GM21423 (cell line): ENCODE results near the gene SLC44A1.
A peak's percentile ranks its signal among the peaks of the same experiment; 100 is the strongest.

Experiments
- ATAC-seq: cut with Tn5 transposase; IDR thresholded peaks from one replicate; pipeline ENCODE4 v1.9.1; 2021; ENCODE audit warnings: mild to moderate bottlenecking, moderate library complexity; ENCODE audit not compliant: unreplicated experiment

SLC44A1 gene

GRCh38 chr9:105331160-105331559, 86.7 kb downstream of the SLC44A1 start:
- peak; percentile 34 for ATAC-seq

GRCh38 chr9:105331755-105332154, 87.3 kb downstream of the SLC44A1 start:
- ATAC-seq = no peak

DNA sequence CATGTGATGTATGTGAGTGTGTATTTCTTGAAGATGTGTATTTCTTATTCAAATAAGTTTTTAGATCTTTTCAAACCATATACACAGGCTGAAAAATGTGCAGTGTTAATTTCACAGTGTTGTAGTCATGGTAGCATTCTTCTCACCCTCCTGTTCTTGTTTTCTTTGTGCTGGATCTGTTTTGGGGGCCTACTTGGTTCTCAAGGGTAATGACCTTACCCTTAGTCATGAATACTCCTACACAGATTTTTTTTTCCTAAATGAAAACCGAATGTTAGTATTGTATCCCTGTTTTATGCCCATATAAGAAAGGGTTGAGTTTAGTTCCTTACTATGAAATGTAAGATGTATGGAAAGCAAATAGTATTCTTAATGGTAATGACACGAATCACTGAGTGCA, 88.0 kb downstream of the SLC44A1 start:
- no peak for ATAC-seq

DNA sequence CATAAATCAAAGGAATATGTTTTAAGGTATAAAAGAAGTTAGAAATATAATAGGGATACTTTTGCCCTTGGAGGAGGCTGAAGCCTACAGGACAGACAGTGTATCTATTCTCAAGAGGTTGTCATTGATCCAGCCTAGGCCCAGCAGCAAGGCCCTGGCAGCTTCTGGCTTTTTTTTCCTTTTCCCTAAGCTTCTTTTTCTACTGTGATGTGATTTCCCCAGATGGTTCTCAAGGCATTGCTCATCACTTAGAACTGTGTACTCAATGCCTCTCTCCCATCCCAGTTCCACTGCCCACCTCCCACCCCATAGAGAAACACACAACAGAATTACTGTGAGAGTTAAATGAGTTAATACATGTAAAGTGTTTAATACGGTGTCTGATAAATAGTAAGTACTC, 88.6 kb downstream of the SLC44A1 start:
- ATAC-seq = no peak

DNA sequence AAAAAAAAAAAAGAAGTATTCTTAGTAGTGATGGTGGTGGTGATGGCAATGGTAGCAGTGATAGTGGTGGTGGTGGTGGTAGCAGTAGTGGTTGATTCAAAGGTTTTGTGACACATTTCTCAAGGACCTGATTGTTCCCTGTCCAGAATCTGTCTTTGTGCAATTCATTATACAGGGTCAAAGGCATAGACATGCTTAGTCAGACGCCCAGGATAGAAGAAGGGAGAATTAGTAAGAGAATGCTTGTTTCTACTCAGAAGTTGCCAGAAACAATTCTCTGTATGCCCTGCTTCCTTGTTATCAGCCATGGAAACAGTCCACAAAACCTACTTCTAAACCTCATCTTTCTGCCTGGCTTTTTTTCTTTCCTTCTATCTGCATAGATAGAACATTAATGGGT, 89.4 kb downstream of the SLC44A1 start:
- ATAC-seq = no peak

- ATAC-seq = no peak
These were observed 93.9 kb downstream of the SLC44A1 start for GRCh38 chr9:105338308-105338707.

- no peak for ATAC-seq
These were observed 95.4 kb downstream of the SLC44A1 start for GRCh38 chr9:105339849-105340248.

DNA sequence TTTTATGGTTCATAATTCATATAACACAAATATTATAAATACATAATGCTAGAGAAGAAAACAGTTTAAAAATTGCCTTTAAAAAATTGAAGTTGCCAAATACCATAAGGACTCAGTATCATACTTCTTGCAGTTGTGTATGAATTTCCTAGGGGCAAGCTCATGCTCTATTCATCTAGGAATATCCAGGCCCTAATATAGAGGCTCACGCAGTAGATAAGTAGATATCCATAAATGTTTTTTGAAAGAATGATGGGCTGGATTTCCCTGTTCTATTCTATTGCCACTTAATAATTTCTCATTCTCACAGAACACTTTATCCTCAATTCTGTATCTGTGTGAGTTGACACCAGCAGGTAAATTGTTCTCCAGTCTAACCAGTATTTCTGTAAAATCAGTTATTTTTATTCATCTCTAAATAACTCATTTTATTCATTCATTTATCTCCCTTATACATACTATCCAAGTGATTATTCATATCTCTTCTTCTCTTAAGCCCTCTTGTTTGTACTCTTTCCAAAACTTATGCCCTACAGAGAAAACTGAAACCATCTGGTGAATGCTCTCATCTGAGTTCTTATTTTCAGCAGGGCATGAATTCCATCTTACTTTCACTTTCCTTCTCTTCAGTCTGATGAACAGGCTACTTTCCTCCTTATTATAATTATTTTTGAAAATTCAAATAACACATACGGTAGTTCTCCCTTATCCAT, 97.1 kb downstream of the SLC44A1 start:
- ATAC-seq = peak; percentile 76

- no peak for ATAC-seq
These were observed 97.7 kb downstream of the SLC44A1 start for GRCh38 chr9:105342147-105342505.

- ATAC-seq = no peak
These were observed 99.8 kb downstream of the SLC44A1 start for GRCh38 chr9:105344283-105344682.

- no peak for ATAC-seq
These were observed 101.2 kb downstream of the SLC44A1 start for GRCh38 chr9:105345626-105346025.

DNA sequence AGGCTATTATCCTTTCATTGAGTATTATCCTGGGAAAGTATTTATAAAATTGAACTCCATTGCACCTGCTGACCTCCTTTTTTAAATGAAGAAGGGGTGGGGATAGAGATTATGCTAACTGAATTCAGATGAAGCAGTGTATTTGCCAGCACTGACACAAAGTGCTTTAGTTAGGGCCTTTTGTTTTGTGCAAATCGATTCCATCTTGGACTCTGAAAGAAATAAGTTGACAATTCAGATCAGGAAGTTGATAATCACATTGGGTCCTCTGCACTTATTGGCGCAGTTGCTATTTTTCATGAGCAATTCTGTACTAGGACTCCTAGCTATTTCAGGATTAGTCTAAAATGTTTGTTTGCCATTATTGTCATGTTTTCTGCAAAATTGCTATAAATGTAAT, 101.8 kb downstream of the SLC44A1 start:
- no peak for ATAC-seq

DNA sequence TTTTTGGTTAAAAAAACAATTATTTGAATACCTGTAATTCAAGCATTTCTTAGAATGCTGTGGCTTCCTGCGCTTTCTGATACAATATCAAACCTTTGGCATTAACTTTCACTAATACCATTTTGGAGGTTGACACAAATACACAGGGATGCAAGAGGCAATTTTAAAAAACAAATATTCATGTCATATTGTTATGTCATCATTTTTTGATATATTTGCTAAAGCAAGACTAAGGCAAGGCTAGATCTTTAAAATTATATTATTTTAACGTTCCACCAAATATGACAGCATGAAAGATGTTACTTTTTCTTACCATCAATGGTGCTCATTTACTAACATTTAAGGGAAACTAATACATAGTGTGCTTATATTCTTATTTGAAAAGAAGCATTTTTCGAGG, 110.0 kb downstream of the SLC44A1 start:
- no peak for ATAC-seq

DNA sequence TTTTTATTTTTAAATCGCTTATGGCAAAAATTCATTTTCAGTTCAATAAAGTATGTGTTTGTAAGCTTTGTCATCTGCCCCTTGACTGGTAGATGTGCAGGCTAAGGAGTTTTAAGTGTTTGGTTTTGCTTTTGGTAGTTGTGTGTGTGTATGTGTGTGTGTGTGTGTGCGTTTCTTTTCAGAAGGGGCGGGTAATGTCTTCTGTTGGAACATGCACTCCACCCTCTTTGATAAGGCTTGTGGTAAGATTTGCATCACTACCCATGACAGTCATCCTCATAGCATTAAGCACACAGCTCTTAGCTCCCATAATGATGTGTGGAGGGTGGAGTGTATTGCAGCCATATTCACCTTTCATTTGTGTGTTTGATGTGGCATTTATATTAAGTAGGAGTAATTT, 111.3 kb downstream of the SLC44A1 start:
- ATAC-seq = peak; percentile 44

DNA sequence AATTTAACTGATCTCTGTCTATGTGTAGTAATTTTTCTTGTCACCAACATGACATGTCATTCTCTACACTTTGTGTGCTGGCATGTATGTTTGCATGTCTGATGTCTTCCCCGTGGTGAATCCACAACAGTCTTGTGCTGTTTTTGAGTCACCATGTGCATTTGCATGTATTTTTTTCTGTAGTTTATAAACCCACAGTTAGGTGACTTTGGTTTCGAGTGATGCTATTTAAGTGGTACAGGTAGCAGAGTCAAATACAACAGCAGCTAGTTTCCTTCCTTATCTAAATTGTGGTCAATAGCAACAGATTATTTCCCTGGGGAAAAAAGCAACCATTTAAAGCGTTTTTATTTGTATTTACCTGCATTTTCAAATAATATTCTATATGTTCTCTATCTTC, 113.5 kb downstream of the SLC44A1 start:
- ATAC-seq = peak; percentile 80

GRCh38 chr9:105359892-105360291, 115.4 kb downstream of the SLC44A1 start:
- ATAC-seq = peak; percentile 60

GRCh38 chr9:105360344-105360743, 115.9 kb downstream of the SLC44A1 start:
- no peak for ATAC-seq

- ATAC-seq = no peak
These were observed 117.4 kb downstream of the SLC44A1 start for GRCh38 chr9:105361873-105362272.

- no peak for ATAC-seq
These were observed 118.0 kb downstream of the SLC44A1 start for GRCh38 chr9:105362470-105362869.

GRCh38 chr9:105363837-105364236, 119.4 kb downstream of the SLC44A1 start:
- ATAC-seq = no peak

- ATAC-seq = no peak
These were observed 125.5 kb downstream of the SLC44A1 start for GRCh38 chr9:105369911-105370310.

DNA sequence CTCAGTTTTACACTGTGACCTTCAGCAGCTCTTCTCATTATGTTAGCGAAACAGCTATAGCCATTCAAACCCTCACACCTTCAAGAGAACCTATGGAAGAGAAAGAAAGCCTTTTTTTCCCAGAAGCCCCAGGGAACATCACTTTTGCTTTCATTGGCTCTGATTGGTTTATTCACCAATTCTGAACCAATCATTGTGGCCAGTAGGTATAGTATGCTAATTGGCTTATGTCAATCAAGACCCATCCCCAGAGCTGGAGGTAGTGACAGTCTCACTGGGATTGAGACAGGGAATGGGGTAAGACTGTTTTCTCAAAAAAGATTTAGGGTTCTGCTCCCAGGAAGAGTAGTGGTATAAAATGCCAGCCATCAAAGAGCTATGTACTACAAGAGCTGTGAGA, 129.3 kb downstream of the SLC44A1 start:
- no peak for ATAC-seq

DNA sequence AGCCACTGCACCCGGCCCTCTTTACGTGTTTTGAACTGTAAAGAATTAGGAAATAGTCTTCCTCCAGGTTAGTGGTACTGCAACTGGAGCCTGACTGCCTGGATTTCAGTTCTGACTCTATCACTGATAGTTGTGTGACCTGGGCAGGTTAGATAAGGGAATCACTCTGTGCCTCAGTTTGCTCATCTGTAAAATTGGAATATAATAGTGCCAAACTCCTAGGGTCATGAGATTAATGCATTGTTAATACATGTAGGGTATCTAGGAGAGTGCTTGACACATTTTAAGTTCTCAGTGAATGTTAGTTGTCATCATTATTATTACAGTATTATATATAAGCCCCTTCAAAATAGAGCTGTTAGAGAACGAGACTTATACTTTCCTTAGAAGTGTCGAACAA, 130.9 kb downstream of the SLC44A1 start:
- ATAC-seq = no peak
